HCT116 (cell line): ENCODE results near the gene ARIH2. TPM values are rescaled to one million over a fixed set of nuclear protein-coding genes. Genes with fewer than 3 reads are reported as not detected.

Experiments
- ATAC-seq: fragments of 200-7000 bp; cut with Tn5 transposase; 2 replicates; pipeline ENCODE4 v1.9.1; 2020; ENCODE audit warnings: mild to moderate bottlenecking, moderate library complexity
- BruUV-seq: library from RNA; stranded (reverse); fragments of 400-500 nt; replicated peaks from 2 replicates; lab custom pipeline; 2021; lab: Mats Ljungman, UMichigan
- CTCF ChIA-PET: fragments of 300-600 bp; sonication (Branson Sonifier 250); formaldehyde crosslinking; loops from one replicate; lab custom pipeline; 2021; ENCODE audit warnings: antibody characterized with exemption; lab: Charles Lee
- POLR2A ChIA-PET: fragments of 300-600, 350-600 bp; sonication (Branson Sonifier 250); formaldehyde crosslinking; loops from one replicate; lab custom pipeline; 2021; ENCODE audit warnings: antibody characterized with exemption; lab: Charles Lee
- RAD21 ChIA-PET, 2 experiments: fragments of 300-600 bp; sonication (Branson Sonifier 250); formaldehyde crosslinking; loops; one replicate each; lab custom pipeline; 2023; ENCODE audit warnings: low total read pairs in 2 of 2; ENCODE audit not compliant: uncharacterized antibody in 2 of 2, unreplicated experiment in 2 of 2, low non-redundant PET in 1 of 2; lab: Charles Lee
- DNase-seq: peaks from one replicate; pipeline ENCODE4 v3.0.0-alpha.2; 2010; ENCODE audit warnings: low read depth, low spot score
- H2AFZ ChIP-seq: fragments of 200-600 bp; shearing (Covaris generic), sonication (generic); 2 replicates; pipeline ENCODE4 v1.6.1; 2017; ENCODE audit warnings: low read depth, mixed run types, mixed read lengths, antibody characterized with exemption, low read length; ENCODE audit not compliant: poor library complexity, severe bottlenecking
- H3K27ac ChIP-seq: 2 replicates; pipeline ENCODE4 v1.5.1; 2012; ENCODE audit warnings: low read depth, low read length
- H3K27me3 ChIP-seq: fragments of 200-600 bp; sonication (generic); 2 replicates; pipeline ENCODE4 v1.6.1; 2016; ENCODE audit warnings: mixed run types, low read length, mixed read lengths; ENCODE audit not compliant: insufficient read depth
- H3K36me3 ChIP-seq, 2 experiments: fragments of 200-500 bp in 1 of 2; fragments of 200-600 bp in 1 of 2; sonication (Bioruptor generic) in 1 of 2; sonication (generic) in 1 of 2; 2 replicates each; pipeline versions ENCODE4 v1.5.1 to v1.6.1; 2014 to 2016; ENCODE audit warnings: low read length in 2 of 2, inconsistent platforms in 1 of 2, mixed read lengths in 1 of 2, mixed run types in 1 of 2; ENCODE audit not compliant: insufficient read depth in 2 of 2, control insufficient read depth in 1 of 2
- H3K4me1 ChIP-seq, 2 experiments: fragments of 200-600 bp in 1 of 2; sonication (generic) in 1 of 2; 2 replicates each; pipeline versions ENCODE4 v1.5.1 to v1.6.1; 2012 to 2017; ENCODE audit warnings: low read length in 2 of 2, inconsistent platforms in 1 of 2, mild to moderate bottlenecking in 1 of 2, mixed read lengths in 1 of 2, mixed run types in 1 of 2, moderate library complexity in 1 of 2; ENCODE audit not compliant: insufficient read depth in 2 of 2, control insufficient read depth in 1 of 2
- H3K4me2 ChIP-seq: fragments of 200-600 bp; sonication (generic); 2 replicates; pipeline ENCODE4 v1.6.1; 2017; ENCODE audit warnings: mixed run types, low read length, mixed read lengths
- H3K4me3 ChIP-seq, 2 experiments: fragments of 200-600 bp in 1 of 2; sonication (generic) in 1 of 2; replicated peaks in 1 of 2; 2 replicates each; pipeline ENCODE4 v1.5.1; 2011 to 2016; ENCODE audit warnings: low read length in 2 of 2, control low read depth in 1 of 2, low read depth in 1 of 2, mild to moderate bottlenecking in 1 of 2, mixed read lengths in 1 of 2, mixed run types in 1 of 2
- H3K79me2 ChIP-seq: fragments of 200-600 bp; sonication (generic); 2 replicates; pipeline ENCODE4 v1.6.1; 2017; ENCODE audit warnings: mild to moderate bottlenecking, mixed run types, low read length, moderate library complexity, mixed read lengths; ENCODE audit not compliant: insufficient read depth
- H3K9ac ChIP-seq: fragments of 200-600 bp; sonication (generic); 2 replicates; pipeline ENCODE4 v1.6.1; 2016; ENCODE audit warnings: low read length, mixed read lengths
- H3K9me2 ChIP-seq: fragments of 200-600 bp; sonication (generic), shearing (Covaris generic); 2 replicates; pipeline ENCODE4 v1.6.1; 2017; ENCODE audit warnings: mixed run types, mild to moderate bottlenecking, moderate library complexity; ENCODE audit not compliant: insufficient read depth
- H3K9me3 ChIP-seq, 2 experiments: fragments of 200-500 bp in 1 of 2; fragments of 200-600 bp in 1 of 2; sonication (Bioruptor generic) in 1 of 2; sonication (generic) in 1 of 2; 2 replicates each; pipeline ENCODE4 v1.6.1; 2014 to 2017; ENCODE audit warnings: low read length in 2 of 2, mixed read lengths in 2 of 2, inconsistent platforms in 1 of 2, low read depth in 1 of 2, mild to moderate bottlenecking in 1 of 2, mixed run types in 1 of 2, moderate library complexity in 1 of 2; ENCODE audit not compliant: control insufficient read depth in 1 of 2, insufficient read depth in 1 of 2
- H4K20me1 ChIP-seq: fragments of 200-600 bp; sonication (generic), shearing (Covaris generic); 2 replicates; pipeline ENCODE4 v1.6.1; 2017; ENCODE audit warnings: mixed run types, mild to moderate bottlenecking, moderate library complexity; ENCODE audit not compliant: insufficient read depth
- CBX3 ChIP-seq: IDR thresholded peaks from 2 replicates; pipeline ENCODE4 v1.6.1; 2012; ENCODE audit warnings: low read depth
- CEBPB ChIP-seq: IDR thresholded peaks from 2 replicates; pipeline ENCODE4 v1.6.1; 2012; ENCODE audit warnings: low read depth
- CTCF ChIP-seq, 3 experiments: fragments of 200-600 bp in 1 of 3; sonication (generic) in 1 of 3; IDR thresholded peaks in 2 of 3; conservative IDR thresholded peaks in 1 of 3; 2 replicates each; pipeline ENCODE4 v1.5.1; 2012 to 2017; ENCODE audit warnings: low read depth in 2 of 3, low read length in 2 of 3, antibody characterized with exemption in 1 of 3, borderline replicate concordance in 1 of 3, control low read depth in 1 of 3, mild to moderate bottlenecking in 1 of 3, mixed read lengths in 1 of 3, mixed run types in 1 of 3, moderate library complexity in 1 of 3; ENCODE audit not compliant: insufficient read depth in 1 of 3
- EGR1 ChIP-seq: IDR thresholded peaks from 2 replicates; pipeline ENCODE4 v1.6.1; 2012; ENCODE audit warnings: low read depth
- ELF1 ChIP-seq: IDR thresholded peaks from 2 replicates; pipeline ENCODE4 v1.6.1; 2012; ENCODE audit warnings: low read depth, borderline replicate concordance
- EZH2phosphoT487 ChIP-seq: fragments of 200-600 bp; IDR thresholded peaks from 2 replicates; pipeline ENCODE4 v1.6.1; 2018; ENCODE audit warnings: antibody characterized with exemption, borderline replicate concordance
- POLR2AphosphoS5 ChIP-seq: IDR thresholded peaks from 2 replicates; pipeline ENCODE4 v1.6.1; 2011; ENCODE audit warnings: mild to moderate bottlenecking, low read depth, low read length, moderate library complexity
- REST ChIP-seq: IDR thresholded peaks from 2 replicates; pipeline ENCODE4 v1.6.1; 2012; ENCODE audit warnings: low read depth
- SIN3A ChIP-seq: IDR thresholded peaks from 2 replicates; pipeline ENCODE4 v1.6.1; 2012; ENCODE audit warnings: low read depth
- SRF ChIP-seq: IDR thresholded peaks from 2 replicates; pipeline ENCODE4 v1.6.1; 2012; ENCODE audit warnings: low read depth
- ZFX ChIP-seq: fragments of 450-650 bp; IDR thresholded peaks from 2 replicates; pipeline ENCODE4 v1.6.1; 2017
- ZNF274 ChIP-seq: fragments of 200-500 bp; sonication (Bioruptor generic); IDR thresholded peaks from 2 replicates; pipeline ENCODE4 v1.6.1; 2014; ENCODE audit warnings: mild to moderate bottlenecking, low read depth, low read length, inconsistent platforms
- intact Hi-C: fragments of 100-400 bp; cut with micrococcal nuclease; formaldehyde crosslinking; loops from 2 replicates; pipeline ENCODE4 v1.10.0; 2022
- total RNA-seq: library from RNA; stranded (reverse); gene quantifications from one replicate; pipeline ENCODE4 v1.2.1, GENCODE V29; 2021; ENCODE audit not compliant: unreplicated experiment

The ARIH2 gene
- total RNA-seq, 1 experiment from 2014 or later = 105 TPM

GRCh38 chr3:48960841-48961413 lies 42.3 kb downstream of the ARIH2 start:
- no peaks in the 10 kb centered on the region for H4K20me1 ChIP-seq
- DNase-seq = no peak
- no peaks in the 10 kb centered on the region for H3K4me1 ChIP-seq
- ChIA-PET POLR2A (no interaction called here), CTCF (no interaction called here), RAD21 (no interaction called here)
- H3K79me2 ChIP-seq = peaks cover 51% of the 10 kb centered on the region
- ATAC-seq = no peak
- H3K4me2 ChIP-seq = no peak overlapping the region
- peaks cover 14 to 28% of the 10 kb centered on the region in 2 experiments; a peak in 3 of 4 replicates for H3K36me3 ChIP-seq
- no peak overlapping the region for H2AFZ ChIP-seq
- no peaks in the 10 kb centered on the region for H3K27me3 ChIP-seq
- intact Hi-C loops = no loop called here
- H3K4me3 ChIP-seq = no peak overlapping the region
- no peak overlapping the region for H3K9ac ChIP-seq
- no peak overlapping the region for H3K27ac ChIP-seq
- no TSS peak for BruUV-seq
- no peaks in the 10 kb centered on the region for H3K9me2 ChIP-seq
- H3K9me3 ChIP-seq = no peaks in the 10 kb centered on the region
- TF ChIP-seq EGR1 = no peak
- no peak for TF ChIP-seq ZNF274
- TF ChIP-seq REST = no peak
- no peak for TF ChIP-seq SRF
- TF ChIP-seq ZFX = no peak

GRCh38 chr3:48962340-48962739 lies 43.7 kb downstream of the ARIH2 start:
- CTCF ChIA-PET = no interaction called here
- Histone ChIP-seq H3K79me2 (peaks cover 46% of the 10 kb centered on the region), H3K27me3 (no peaks in the 10 kb centered on the region)
- TF ChIP-seq CTCF (IDR thresholded peaks at IDR 0.05 in 2 of 3, conservative IDR thresholded peaks at IDR 0.05 in 1 of 3; ENCODE audit: borderline replicate concordance in 1 of 3, insufficient read depth in 1 of 3, low read depth in 2 of 3, low read length in 2 of 3) (no peak), POLR2AphosphoS5 (no peak), EGR1 (no peak), EZH2phosphoT487 (no peak), CBX3 (no peak), CEBPB (no peak), ELF1 (no peak), SIN3A (no peak), ZFX (no peak)
- TF ChIP-seq, all 23 proteins: peak for 0
- ChIA-PET POLR2A (no interaction called here), RAD21 (no interaction called here)
- Histone ChIP-seq H3K4me1 (no peaks in the 10 kb centered on the region), H3K4me2 (no peak overlapping the region), H3K36me3 (peaks cover 20 to 40% of the 10 kb centered on the region in 2 experiments; a peak in 3 of 4 replicates), H3K27ac (no peak overlapping the region), H4K20me1 (no peaks in the 10 kb centered on the region), H3K9ac (no peak overlapping the region), H3K4me3 (no peak overlapping the region), H3K9me2 (no peaks in the 10 kb centered on the region), H3K9me3 (no peaks in the 10 kb centered on the region), H2AFZ (no peak overlapping the region)
- BruUV-seq = no TSS peak
- DNase-seq = no peak
- ATAC-seq = no peak
- intact Hi-C loops = no loop called here
